ENCODE measurements around the gene RGS14.

Gene RGS14

DNA sequence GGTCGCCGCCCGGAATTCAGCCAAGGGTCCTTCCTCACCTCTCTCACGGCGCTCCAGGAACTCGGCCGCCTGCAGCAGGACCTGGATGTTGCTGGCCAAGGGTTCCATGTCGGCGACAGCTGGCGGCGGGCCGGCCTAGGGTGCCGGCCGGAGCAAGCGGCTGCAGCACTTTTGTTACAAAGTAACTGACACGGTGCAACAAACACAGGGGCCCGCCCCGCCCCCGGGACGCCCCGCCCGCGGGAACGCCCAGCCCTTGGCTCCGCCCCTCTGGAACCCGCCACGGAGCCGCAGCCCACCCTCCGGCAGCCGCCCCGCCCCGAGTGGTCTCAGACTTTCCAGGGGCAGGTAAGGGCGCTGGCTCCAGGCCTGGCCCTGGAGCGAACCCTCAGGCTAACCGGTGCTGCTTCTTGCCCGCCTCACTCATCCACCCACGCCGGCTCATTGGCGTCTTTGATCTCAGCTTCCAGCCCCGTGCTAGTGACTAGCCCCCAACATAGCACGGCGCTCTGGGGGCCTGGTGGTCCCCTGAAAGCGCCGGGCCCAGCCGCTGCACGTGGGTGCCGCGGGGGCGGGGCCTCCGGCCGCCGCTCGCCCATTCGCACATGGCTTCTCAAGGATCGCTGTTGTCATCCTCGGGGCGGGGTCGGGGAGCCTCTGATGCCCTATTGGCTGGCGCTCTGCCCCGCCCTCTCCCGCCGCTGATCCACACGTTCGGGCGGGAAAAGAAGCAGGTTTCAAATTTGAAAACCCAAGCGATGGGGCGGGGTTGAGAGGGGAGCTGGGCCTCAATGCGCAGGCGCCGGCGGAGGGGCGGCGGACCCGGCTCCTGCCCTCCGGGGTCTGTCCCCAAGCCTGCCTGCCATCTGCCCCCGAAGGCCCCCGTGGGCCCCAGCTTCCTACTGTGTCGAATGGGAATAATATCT, 45.7 kb upstream of the RGS14 start, which contains the start of gene MXD3:
Gene MXD3 (minus strand): TSS at position 176 of the 926 bp plus-strand sequence. CDS start 68 bp downstream, at position 108.
- FAIRE-seq (no peak), DNase-seq (ENCODE audit: insufficient read length, low spot score) (peak; percentile 91)
- TF ChIP-seq, protein P1, sequence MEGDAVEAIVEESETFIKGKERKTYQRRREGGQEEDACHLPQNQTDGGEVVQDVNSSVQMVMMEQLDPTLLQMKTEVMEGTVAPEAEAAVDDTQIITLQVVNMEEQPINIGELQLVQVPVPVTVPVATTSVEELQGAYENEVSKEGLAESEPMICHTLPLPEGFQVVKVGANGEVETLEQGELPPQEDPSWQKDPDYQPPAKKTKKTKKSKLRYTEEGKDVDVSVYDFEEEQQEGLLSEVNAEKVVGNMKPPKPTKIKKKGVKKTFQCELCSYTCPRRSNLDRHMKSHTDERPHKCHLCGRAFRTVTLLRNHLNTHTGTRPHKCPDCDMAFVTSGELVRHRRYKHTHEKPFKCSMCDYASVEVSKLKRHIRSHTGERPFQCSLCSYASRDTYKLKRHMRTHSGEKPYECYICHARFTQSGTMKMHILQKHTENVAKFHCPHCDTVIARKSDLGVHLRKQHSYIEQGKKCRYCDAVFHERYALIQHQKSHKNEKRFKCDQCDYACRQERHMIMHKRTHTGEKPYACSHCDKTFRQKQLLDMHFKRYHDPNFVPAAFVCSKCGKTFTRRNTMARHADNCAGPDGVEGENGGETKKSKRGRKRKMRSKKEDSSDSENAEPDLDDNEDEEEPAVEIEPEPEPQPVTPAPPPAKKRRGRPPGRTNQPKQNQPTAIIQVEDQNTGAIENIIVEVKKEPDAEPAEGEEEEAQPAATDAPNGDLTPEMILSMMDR (IDR thresholded peaks at IDR 0.05; ENCODE audit: insufficient read depth, missing control alignments) = no peak

DNA sequence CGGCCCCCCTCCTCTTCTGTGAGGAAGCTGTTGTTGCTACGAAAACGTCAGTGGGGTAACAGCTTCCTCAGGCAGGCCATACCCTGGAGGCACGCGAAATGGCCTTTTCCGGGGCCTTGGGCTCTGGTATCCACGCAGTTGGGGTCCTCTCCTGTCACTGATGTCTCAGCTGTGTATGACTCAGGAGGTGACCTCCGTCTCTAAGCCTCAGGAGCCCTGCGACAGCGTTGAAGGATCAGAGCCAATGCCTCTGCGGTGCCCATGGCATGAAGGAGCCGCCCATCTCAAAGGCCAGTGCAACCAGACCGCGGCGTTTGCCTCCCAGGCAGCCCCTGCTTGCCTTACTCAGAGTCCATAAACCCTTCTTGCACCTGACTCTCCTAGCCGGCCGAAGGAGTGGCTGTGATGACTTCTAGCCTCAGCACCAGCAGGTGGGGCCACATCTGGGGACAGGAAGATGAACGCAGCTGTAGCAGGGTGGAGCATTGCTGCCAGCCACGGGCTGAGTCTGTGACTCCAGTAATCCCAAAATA, 45.0 kb upstream of the RGS14 start:
- no peak for FAIRE-seq
- DNase-seq (ENCODE audit: insufficient read length, low spot score) = no peak
- TF ChIP-seq, protein P1 (IDR thresholded peaks at IDR 0.05; ENCODE audit: insufficient read depth, missing control alignments) = no peak

DNA sequence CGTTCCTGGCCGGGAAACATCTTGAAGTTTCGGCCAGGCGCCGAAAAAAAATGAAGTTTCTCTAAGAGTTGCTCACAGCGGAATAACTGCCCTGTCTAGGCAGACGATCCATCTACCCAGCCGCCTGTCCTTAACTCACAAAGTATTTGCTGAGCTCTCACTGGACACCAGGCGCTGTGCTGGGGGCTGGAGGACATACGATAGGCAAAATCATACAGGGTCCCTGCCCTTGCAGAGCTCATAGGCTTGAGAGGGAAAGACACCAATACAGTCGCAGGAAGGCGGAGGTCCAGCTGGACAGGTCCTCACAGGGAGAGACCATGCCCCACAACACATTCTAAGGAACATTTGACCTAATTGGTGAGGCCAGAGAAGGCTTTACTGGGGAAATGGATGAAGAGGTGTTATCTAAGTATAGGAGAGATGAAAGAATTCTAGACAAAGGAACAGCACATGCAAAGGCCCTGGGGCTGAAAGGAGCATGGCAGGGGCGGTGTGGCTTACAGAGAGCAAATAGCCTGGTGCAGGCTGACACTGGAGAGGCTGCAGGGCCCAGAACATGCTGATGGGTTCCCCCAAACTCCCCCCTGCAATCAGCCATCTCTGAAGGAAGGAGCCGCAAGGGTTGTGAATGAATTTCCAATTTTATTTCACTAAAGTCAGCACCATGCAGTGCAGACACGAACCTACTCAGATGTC, 44.0 kb upstream of the RGS14 start:
- FAIRE-seq = no peak
- TF ChIP-seq, protein P1 (IDR thresholded peaks at IDR 0.05; ENCODE audit: insufficient read depth, missing control alignments) = no peak
- no peak for DNase-seq (ENCODE audit: insufficient read length, low spot score)

DNA sequence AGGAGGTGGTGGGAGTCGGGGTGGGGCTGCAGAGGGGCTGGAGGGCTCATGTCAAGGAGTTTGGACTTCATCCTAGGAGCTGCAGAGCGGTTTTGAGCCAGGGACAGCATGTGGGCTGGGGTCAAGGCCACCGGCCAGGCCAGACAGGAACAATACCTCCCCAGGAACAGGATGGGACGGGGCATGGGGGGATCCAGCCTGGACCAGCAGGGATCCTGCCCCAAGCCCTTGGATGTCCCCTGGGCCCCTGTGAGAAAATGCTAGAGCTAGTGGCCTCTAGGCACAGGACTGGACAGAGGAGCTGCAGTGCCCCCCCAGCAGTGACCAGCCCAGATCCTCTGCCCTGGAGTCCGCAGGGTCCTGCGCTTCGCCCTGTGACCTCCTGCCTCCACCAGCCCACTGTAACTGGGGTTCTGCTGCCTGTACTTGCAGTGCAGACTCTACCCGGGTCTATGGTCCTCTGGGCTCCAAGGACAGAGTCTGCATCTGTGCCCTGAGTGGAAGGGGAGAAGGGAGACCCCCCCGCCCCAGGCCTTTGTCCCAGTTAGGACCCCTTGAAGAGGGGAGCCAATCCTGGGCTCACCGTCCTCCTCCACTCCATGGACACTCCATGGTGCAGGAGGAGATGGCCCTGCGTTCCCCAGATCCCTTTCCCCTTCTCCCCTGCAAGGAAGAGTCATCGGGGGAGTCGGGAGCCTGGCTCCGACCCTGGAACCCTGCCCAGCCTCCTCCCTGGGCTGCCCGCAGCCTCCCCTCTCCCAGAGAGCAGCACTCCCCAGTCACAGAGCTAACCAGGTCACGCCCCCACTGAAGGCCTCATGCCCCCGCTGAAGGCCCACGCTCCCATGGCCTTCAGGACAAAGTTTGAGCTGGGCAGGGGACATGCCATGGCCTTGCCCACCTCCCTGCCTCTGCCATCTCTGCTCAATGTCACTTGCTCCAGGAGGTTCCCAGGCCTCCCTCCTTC, 43.1 kb upstream of the RGS14 start:
- TF ChIP-seq, protein P1 (IDR thresholded peaks at IDR 0.05; ENCODE audit: insufficient read depth, missing control alignments) = no peak

DNA sequence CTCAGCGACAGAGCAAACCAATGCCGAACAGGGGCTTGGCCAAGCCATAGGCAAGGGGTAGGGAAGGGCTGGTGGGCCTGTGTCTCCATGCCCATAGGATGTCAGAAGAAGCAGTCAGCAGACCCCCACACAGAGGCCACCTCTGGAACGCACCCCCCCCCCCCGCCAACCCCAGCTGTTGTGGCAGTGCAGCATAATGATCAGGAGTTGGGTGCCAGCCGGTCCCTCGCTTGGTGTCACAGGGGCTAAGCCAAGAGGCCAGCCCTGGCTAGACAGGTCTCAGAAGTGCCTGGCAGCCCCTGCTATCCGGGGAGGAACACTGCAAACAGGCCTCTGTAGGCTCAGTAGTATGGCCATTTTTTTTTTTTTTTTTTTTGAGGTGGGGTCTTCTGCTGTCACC, 42.3 kb upstream of the RGS14 start:
- TF ChIP-seq, protein P1 (IDR thresholded peaks at IDR 0.05; ENCODE audit: insufficient read depth, missing control alignments) = no peak
- FAIRE-seq (no peak), DNase-seq (ENCODE audit: insufficient read length, low spot score) (no peak)

More for the DNA sequence above, 43.1 kb upstream of the RGS14 start:
- no peak for DNase-seq (ENCODE audit: insufficient read length, low spot score)
- no peak for FAIRE-seq

DNA sequence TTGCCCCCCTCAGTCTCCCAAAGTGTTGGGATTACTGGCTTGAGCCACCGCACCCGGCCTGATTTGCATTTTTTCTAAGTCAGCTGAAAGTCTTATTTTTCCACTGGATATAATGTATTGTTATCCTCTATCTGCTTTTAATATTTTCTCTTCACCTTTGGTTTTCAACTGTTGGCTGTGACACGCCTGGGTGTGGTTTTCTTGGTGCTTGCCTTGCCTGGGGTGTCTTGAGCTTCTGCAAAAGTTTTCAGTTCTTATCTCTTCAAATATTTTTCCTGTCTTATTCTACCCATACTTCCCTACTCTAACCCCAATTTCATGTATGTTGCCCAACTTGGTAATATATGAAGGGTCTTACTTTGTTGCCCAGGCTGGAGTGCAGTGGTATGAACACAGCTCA, 41.7 kb upstream of the RGS14 start:
- FAIRE-seq (no peak), DNase-seq (ENCODE audit: insufficient read length, low spot score) (no peak)
- TF ChIP-seq, protein P1 (IDR thresholded peaks at IDR 0.05; ENCODE audit: insufficient read depth, missing control alignments) = no peak
